Umbilical cord (tissue), 2 donors: Measurements from ENCODE around the gene NBPF6. TPM values are rescaled to one million over a fixed set of nuclear protein-coding genes. Genes with fewer than 3 reads are reported as not detected.
"Not testable (repeated sequence)": the region's sequence is repeated elsewhere in the genome, so short reads cannot be mapped to it uniquely, and the experiment has no call there.

Experiments
- DNase-seq: peaks from one replicate; pipeline ENCODE4 v3.0.0-alpha.2; 2015; ENCODE audit warnings: low spot score
- total RNA-seq: library from RNA; depleted of rRNA; stranded (reverse); fragments of >200 nt; gene quantifications from one replicate; pipeline ENCODE4 v1.2.3, GENCODE V29; 2014; ENCODE audit warnings: low replicate concordance; ENCODE audit not compliant: insufficient read depth

The NBPF6 gene, protein sequence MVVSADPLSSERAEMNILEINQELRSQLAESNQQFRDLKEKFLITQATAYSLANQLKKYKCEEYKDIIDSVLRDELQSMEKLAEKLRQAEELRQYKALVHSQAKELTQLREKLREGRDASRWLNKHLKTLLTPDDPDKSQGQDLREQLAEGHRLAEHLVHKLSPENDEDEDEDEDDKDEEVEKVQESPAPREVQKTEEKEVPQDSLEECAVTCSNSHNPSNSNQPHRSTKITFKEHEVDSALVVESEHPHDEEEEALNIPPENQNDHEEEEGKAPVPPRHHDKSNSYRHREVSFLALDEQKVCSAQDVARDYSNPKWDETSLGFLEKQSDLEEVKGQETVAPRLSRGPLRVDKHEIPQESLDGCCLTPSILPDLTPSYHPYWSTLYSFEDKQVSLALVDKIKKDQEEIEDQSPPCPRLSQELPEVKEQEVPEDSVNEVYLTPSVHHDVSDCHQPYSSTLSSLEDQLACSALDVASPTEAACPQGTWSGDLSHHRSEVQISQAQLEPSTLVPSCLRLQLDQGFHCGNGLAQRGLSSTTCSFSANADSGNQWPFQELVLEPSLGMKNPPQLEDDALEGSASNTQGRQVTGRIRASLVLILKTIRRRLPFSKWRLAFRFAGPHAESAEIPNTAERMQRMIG
- not detected for total RNA-seq

DNA sequence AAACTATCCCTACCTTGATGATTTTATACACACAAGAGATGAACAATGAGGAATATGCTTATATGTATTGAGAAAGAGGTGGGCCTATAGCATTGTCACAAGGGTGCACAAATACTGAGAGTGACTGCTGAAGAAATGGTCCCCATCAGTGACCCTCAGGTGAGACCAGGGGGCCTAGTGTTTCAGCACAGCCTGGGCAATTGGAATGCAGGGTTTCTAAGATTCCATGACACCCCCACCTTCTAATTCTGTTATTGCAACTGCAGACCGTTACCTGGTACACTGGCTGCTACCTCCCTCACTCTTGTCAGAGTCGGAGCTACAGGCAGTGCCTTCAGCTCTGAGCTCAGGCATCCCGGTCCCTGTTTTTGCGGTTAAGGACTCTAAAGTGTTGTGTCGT lies at the start of gene NBPF6:
TSS of gene NBPF6 (plus strand) at position 301 of the 400 bp plus-strand sequence. CDS start 259 bp downstream, outside the sequence.
- not testable (repeated sequence) for DNase-seq

DNA sequence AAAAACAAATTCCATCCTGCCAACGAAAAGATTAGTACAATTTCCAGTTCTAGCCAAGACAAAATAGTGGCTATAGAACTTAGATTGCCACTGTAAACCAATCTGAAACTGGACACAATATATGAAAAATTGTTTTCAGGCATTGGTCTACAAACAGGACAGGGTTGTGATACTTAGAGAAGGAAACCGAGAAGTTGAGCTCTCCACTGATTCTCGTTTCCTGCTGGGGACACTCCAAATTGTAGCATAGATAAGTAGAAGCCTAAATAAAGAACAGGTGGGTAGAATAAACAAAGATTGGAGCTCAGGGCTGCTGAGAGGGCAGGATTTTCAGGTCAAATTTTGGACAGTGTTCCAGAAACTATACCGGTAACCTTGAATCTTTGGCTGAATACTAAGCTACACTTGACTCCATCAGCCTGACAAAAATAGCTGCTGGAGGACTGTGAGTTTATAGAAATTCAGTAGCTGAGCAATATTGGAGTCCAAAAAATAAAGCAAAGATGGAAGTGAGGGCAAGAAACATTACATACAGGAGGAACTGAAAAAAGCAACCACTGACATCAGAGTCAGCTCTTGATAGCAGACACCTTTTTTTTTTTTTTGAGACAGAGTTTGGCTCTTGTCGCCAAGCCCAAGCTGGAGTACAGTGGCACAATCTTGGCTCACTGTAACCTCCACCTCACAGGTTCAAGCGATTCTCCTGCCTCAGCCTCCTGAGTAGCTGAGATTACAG lies 38.9 kb upstream of the NBPF6 start:
- not testable (repeated sequence) for DNase-seq

DNA sequence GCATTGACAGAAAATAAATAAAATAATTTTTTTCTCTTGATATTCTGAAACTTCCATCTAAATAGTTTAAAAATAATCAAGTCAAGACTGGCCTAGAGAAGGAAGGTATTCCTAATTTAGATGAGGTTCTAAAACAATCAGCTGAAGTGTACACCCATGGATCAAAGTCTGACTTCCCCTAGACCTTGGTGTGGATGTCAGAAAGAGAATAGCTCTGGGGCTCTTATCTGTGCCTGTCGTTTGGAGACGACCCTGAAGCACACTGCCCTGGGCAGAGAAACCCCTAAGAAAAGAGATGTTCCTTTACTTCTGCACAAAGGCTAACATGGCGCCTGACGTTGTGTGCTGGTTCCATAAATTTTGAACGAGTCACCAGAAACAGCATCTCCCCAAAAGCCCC lies 30.0 kb upstream of the NBPF6 start:
- not testable (repeated sequence) for DNase-seq

DNA sequence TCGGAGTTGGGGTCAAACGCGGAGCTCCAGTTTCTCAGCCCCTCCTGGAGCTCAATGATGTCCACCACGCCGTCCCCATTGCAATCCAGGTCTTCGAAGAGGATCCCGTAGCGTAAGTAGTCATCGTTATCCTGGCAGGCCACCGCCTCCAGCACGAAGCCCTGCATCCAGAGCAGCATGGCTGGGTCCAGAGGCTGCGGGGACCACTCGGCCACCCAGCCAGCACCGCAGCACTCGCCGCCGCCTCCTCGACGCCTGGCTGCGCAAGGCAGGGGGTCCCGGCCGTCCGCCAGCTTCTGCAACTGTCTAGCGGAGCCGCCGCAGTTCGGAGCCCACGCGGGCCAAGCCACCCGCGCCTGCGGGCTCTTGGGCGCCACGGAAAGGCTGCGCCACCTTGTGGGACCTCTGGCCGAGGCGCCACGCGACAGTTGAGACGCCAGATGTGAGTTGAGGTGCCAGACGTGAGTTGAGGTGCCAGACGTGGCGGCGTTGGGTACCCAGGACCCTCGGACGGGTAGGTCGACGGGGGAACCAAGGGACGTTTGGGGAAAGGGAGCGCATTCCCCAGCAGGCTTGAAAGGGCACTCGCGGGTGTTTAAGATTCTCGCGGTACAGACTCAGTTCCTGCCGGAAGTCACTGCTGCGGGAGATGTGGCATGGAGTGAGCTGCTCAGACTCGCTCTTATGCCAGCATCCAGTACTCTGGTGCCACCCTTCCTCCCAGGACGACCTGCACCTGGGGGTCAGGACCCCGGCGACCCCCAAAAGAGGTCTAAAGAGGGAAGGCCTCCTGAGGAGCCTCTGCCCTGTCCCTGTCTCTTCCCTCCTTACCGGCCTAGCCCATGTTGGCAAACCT lies 28.9 kb upstream of the NBPF6 start:
- not testable (repeated sequence) for DNase-seq

DNA sequence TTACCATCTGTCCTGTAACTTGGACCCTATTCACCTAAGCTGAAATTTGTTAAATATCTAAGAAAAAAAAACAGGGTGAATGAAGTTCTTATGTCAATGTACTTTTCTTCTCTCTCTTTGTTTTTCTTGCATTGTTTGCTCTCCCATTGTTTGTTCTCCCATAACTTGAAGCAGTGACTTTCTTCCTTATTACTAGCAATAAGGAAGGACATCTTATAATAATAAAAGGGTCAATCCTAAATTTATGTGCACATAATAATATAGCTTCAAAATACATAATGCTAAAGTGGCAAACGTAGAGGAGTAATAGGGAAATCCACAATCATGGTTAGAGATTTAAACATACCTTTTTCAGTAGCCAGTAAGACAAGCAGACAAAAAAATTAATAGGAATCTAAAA lies 23.3 kb upstream of the NBPF6 start:
- DNase-seq, result not testable (repeated sequence)

DNA sequence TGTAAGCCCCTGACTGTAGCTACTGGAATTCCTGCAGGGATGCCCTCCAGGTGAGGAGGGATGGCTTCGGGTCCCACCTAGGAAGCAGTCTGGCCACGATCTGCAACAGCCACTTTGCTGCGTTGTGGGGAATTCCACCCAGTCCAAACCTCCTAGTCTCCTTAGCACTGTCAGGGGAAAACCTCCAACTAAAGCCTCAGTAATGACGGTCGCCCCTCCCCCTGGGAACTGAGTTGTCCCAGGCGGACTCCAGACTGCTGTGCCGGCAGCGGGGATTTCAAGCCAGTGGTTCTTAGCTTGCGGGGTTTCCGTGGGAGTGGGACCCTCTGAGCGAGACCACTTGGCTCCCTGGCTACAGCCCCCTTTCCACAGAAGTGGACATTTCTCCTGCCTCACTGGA lies 18.1 kb upstream of the NBPF6 start:
- DNase-seq, result not testable (repeated sequence)

DNA sequence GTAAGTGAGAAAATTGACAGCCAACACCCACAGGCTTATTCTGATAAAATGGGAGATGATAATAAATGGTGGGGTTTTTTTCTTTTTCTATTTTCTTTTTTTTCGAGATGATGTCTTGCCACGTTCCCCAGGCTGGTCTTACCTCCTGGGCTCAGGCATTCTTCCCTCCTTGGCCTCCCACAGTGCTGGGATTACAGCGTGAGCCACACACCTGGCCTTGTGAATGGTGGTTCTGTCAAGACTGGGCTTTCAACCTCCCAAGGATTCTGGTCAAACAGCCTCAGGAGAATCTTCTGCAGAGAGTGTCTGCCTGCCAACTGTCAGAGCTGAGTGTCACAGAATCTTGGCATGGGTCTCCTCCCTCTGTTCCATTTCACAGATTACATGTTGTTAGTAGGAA lies 16.7 kb upstream of the NBPF6 start:
- DNase-seq, result not testable (repeated sequence)

DNA sequence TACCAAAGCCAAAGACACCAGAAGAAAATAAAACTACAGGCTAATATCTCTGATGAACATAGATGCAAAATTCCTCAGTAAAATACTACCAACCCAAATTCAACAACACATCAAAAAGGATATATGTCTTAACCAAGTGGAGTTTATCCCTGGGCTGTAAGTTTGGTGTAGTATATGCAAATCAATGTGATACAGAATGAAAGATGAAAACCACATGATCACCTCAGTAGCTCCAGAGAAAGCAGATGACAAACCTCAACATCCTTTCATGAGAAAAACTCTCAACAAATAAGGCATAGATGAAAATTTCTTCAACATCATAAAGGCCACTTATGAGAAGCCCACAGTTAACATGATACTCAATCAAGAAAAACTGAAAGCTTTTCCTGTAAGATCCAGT lies 11.6 kb upstream of the NBPF6 start:
- DNase-seq, result not testable (repeated sequence)

DNA sequence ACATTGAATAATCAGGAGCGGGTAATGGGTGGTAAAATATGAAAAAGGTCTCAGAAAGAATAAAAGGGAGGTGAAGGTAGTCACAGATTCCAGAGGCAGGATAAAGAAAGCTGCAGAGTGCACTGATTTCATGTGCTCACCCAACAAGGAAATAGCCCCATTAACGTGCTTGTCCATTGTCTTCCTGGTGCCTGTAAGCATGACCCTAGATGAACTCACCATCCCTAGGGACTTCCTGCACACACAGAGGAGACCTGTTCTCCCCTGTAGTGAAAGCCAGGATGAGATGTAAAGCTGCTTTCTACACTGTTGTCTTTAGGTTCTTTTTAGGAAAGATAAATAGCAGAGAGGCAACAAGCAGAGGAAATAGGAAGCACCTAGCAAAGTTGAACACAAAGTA lies 4.4 kb downstream of the NBPF6 start:
- DNase-seq, result not testable (repeated sequence)

DNA sequence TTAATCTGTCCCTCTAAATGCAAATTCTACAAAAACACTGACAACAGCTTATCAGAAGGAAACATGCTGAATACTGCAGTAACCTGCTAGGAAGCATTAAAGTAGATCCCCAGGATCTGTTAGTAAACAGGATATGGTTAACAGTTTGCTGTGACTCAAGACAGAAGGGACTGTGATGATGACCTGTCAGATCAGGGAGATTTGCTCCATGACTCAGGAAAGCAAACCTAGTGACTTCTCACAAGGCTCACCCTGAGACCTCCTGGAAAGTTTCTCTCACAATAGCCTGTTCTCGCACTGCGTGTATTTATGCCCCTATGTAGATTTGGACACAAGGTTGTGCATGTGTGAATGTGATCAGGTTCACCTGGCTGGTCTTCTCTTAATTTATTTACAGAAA lies 8.5 kb downstream of the NBPF6 start:
- not testable (repeated sequence) for DNase-seq

DNA sequence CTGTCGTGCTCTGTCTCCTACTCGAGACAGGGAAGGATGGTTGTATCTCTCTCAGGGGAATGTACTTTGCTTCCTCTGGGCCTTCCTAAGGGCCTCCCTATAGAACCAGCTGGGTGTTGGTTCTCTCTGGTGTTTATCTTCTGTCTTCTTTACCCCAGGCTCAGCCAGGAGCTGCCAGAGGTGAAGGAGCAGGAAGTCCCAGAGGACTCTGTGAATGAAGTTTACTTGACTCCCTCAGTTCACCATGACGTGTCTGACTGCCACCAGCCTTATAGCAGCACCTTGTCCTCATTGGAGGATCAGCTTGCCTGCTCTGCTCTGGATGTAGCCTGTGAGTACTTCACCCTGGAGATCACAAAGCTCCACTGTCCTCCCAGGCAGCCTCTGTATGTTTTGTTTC lies 11.6 kb downstream of the NBPF6 start:
- not testable (repeated sequence) for DNase-seq

DNA sequence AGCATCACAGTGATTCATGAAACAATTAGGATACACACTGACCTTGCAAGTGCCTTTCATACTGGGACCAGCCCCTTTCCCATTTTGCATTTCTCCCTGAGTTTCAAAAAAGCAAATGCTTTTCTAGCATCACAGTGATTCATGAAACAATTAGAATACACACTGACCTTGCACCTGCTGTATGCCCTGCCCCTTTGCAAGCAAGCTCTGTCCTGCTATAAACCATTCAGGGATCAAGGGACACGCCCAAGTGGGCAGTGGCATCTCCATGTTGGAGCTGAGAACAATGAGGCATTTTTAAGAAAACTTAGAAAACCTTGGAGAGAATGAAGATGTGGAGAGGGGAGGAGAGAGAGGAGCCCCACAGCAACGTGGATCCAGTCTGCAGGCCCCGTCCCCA lies 13.8 kb downstream of the NBPF6 start:
- not testable (repeated sequence) for DNase-seq

DNA sequence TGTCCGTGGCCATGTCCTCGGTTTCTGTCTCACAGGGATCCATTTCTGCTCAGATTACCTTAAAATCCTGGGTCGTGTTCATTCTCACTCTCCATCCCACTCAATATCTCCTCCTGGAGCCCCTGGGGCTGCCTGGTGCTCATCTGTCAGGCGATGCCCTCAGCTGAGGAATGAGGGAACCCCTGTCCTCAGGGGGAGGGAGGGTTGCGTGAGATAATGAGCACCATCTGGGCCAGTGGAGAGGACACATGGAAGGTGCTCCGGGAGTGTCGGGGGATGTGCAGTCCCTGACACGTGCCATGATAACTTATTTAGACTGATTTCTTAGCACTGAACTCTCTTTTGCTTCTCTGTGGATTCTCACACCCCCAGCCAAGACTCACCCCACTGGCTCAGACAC lies 16.0 kb downstream of the NBPF6 start:
- not testable (repeated sequence) for DNase-seq

DNA sequence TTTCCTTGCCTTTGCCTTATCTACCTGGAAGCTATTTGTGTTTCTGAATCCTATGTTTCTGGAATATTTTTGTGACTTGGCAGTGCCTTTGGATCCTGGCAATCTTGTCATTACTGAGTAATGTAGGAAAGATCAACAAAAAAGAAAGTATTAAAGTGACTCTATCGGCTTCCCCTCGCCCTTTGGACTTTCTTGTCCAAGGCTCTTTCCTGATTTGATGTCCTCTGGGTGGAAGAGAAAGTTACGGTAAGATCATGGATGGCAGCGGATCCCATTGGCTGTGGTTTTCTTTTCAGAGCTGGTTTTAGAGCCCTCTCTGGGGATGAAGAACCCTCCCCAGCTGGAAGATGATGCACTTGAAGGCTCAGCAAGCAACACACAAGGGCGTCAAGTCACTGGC lies 17.0 kb downstream of the NBPF6 start:
- not testable (repeated sequence) for DNase-seq

DNA sequence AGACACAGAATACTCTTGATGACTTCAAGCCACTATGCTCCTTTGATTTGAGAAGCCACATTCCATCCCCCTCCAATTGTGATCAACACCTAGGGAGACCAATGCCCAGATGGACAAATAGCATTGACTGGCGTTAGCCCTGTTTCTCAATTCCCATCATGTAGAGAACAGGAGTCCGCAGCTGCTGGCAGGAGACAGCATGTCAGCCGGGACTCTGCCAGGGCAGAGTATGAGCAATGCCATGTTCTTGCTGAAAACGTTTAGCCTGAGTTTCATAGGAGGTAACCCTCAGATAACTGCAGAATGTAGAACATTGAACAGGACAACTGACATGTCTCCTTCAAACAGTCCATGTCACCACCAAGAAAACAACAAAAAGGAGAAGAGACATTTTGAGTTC lies 20.6 kb downstream of the NBPF6 start:
- DNase-seq, result not testable (repeated sequence)

DNA sequence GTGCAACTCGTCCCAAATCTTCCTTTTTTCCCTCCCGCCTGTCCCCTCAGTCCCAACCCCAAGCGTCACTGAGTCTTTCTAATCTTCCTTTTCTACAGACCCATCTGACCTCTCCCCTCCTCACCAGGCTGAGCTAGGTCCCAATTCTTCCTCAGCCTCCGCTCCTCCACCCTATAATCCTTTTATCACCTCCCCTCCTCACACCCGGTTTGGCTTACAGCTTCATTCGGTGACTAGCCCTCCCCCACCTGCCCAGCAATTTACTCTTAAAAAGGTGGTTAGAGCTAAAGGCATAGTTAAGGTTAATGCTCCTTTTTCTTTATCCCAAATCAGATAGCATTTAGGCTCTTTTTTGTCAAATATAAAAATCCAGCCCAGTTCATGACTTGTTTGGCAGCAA lies 24.4 kb downstream of the NBPF6 start:
- DNase-seq, result not testable (repeated sequence)

DNA sequence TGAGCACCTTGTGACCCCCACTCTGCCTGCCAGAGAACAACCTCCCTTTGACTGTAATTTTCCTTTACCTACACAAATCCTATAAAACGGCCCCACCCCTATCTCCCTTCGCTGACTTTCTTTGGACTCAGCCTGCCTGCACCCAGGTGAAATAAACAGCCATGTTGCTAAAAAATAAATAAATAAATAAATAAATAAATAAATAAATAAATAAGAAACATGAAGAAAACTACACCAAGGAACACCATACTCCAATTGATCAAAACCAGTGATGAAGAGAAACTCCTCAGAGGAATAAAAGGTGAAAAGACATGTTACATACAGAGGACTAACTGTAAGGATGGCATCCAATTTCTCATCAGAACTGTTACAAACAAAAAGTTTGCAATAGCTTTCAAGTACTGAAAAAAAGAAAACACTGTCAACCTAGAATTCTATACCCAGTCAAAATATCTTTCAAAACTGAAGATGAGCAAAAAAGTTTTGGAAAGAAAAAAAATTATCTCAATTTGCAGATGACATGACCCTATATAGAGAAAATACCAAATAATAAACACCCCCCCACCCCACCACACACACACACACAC lies 28.4 kb downstream of the NBPF6 start:
- no peak for DNase-seq

DNA sequence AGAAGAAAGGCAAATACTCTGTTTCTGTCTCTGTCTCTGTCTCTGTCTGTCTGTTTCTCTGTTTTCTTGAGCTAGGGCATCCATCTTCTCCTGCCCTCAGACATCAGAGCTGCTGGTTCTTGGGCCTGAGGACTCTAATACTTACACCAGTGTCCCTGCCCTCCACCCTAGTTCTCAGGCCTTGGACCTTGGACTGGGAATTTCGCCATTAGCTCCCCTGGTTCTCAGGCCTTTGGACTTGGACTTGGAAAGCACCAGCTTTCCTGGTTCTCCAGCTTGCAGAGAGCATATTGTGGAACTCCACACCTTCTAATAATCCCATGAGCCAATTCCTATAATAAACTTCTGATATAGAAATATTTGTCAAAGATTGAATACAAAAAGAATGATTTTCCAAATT lies 32.6 kb downstream of the NBPF6 start:
- DNase-seq, result no peak

DNA sequence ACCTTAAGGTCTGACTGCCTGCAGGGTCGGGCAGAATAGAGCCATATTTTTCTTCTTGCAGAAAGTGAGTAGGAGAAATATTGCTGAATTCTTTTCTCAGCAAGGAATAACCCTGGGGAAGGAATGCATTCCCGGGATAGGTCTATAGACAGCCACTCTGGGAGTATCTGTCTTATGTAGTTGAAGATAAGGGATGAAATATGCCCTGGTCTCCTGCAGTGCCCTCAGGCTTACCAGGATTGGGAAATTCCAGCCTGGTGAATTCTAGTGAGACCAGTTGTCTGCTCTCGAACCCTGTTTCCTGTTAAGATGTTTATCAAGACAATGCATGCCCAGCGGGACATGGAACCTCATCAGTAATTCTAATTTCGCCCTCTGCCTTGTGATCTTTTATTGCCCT lies 35.8 kb downstream of the NBPF6 start:
- not testable (repeated sequence) for DNase-seq

DNA sequence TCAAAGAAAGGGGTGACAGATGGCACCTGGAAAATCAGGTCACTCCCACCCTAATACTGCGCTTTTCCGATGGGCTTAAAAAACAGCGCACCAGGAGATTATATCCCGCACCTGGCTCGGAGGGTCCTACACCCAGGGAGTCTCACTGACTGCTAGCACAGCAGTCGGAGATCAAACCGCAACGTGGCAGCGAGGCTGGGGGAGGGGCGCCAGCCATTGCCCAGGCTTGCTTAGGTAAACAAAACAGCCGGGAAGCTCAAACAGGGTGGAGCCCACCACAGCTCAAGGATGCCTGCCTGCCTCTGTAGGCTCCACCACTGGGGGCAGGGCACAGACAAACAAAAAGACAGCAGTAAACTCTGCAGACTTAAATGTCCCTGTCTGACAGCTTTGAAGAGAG lies 36.6 kb downstream of the NBPF6 start:
- not testable (repeated sequence) for DNase-seq

DNA sequence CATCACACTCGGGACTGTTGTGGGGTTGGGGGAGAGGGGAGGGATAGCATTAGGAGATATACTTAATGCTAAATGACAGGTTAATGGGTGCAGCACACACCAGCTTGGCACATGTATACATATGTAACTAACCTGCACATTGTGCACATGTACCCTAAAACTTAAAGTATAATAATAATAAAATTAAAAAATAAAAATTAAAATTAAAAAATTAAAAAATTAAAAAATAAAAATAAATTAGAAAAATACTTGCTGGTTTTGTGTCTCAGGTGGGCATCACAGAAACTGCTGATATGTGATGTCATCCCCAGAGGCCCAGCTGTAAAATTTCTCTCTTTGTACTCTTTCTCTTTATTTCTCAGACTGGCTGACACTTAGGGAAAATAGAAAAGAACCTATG lies 44.9 kb downstream of the NBPF6 start:
- DNase-seq, result not testable (repeated sequence)
